Liver (tissue), 9 donors: ENCODE measurements around the gene FBXO22. TPM values are rescaled to one million over a fixed set of nuclear protein-coding genes. Genes with fewer than 3 reads are reported as not detected.

Source experiments
- DNase-seq: peaks from one replicate; pipeline ENCODE4 v3.0.0-alpha.2; 2017; ENCODE audit warnings: low spot score
- H3K27ac ChIP-seq, 2 donors: one replicate each; pipeline ENCODE4 v1.7.0; 2013; ENCODE audit warnings: inconsistent platforms in 2 of 2, low read length in 2 of 2, control low read depth in 1 of 2, low read depth in 1 of 2, mild to moderate bottlenecking in 1 of 2
- H3K27me3 ChIP-seq, 4 donors: one replicate each; pipeline versions ENCODE4 v1.6.1 to v1.7.0; 2013; ENCODE audit warnings: low read length in 3 of 4, inconsistent platforms in 1 of 4, mild to moderate bottlenecking in 1 of 4, moderate library complexity in 1 of 4; ENCODE audit not compliant: control insufficient read depth in 4 of 4, insufficient read depth in 4 of 4
- H3K36me3 ChIP-seq, 4 donors: one replicate each; pipeline versions ENCODE4 v1.6.1 to v1.7.0; 2013; ENCODE audit warnings: low read length in 3 of 4, mild to moderate bottlenecking in 3 of 4, low read depth in 1 of 4, moderate library complexity in 1 of 4; ENCODE audit not compliant: control insufficient read depth in 4 of 4, insufficient read depth in 3 of 4
- H3K4me1 ChIP-seq, 4 donors: one replicate each; pipeline versions ENCODE4 v1.6.1 to v1.7.0; 2013; ENCODE audit warnings: low read length in 3 of 4, mild to moderate bottlenecking in 3 of 4, moderate library complexity in 1 of 4; ENCODE audit not compliant: control insufficient read depth in 4 of 4, insufficient read depth in 4 of 4
- H3K4me3 ChIP-seq, 3 donors: one replicate each; pipeline versions ENCODE4 v1.6.1 to v1.7.0; 2013; ENCODE audit warnings: low read length in 3 of 3, control low read depth in 1 of 3, low read depth in 1 of 3, mild to moderate bottlenecking in 1 of 3
- H3K9ac ChIP-seq, 2 donors: one replicate each; pipeline ENCODE4 v1.7.0; 2013; ENCODE audit warnings: low read length in 2 of 2, mild to moderate bottlenecking in 2 of 2, moderate library complexity in 2 of 2, control low read depth in 1 of 2, low read depth in 1 of 2
- H3K9me3 ChIP-seq, 4 donors: one replicate each; pipeline versions ENCODE4 v1.6.1 to v1.7.0; 2013; ENCODE audit warnings: low read length in 3 of 4; ENCODE audit not compliant: control insufficient read depth in 4 of 4
- FOXA2 ChIP-seq: IDR thresholded peaks from 2 replicates; pipeline ENCODE4 v1.6.1; 2016; ENCODE audit warnings: antibody characterized with exemption
- HNF4G ChIP-seq: IDR thresholded peaks from 2 replicates; pipeline ENCODE4 v1.6.1; 2016; ENCODE audit warnings: antibody characterized with exemption
- NR2F2 ChIP-seq: IDR thresholded peaks from 2 replicates; pipeline ENCODE4 v1.6.1; 2016; ENCODE audit warnings: antibody characterized with exemption
- RAD21 ChIP-seq, 2 donors: IDR thresholded peaks; 2 replicates each; pipeline ENCODE4 v1.6.1; 2016; ENCODE audit warnings: antibody characterized with exemption in 2 of 2, mild to moderate bottlenecking in 2 of 2
- RXRA ChIP-seq, 2 donors: IDR thresholded peaks; 2 replicates each; pipeline ENCODE4 v1.6.1; 2017 to 2018; ENCODE audit warnings: antibody characterized with exemption in 2 of 2, mild to moderate bottlenecking in 1 of 2
- WGBS: extraction: QIAGEN DNeasy Blood & Tissue Kit; methylation state at CpG from one replicate; pipeline ENCODE4 v1.1.7; 2013; 5-methylcytosine and 5-hydroxymethylcytosine counted together
- polyA plus RNA-seq, 2 donors: library from polyadenylated mRNA; stranded (reverse) in 1 of 2; unstranded in 1 of 2; fragments of 200-250 nt in 1 of 2; fragments of >200 nt in 1 of 2; fragmentation: Nextera tagmentation in 1 of 2; extraction: Ambion mirVana in 1 of 2; gene quantifications; one replicate each; pipeline versions ENCODE4 v1.2.1 to v1.2.3, GENCODE V29; 2013 to 2015
- total RNA-seq, 2 donors: library from RNA; depleted of rRNA; stranded (reverse); fragments of >200 nt; gene quantifications; one replicate each; pipeline ENCODE4 v1.2.3, GENCODE V29; 2014
- TF ChIP-seq, protein P1 (sequence below): IDR thresholded peaks from 2 replicates; pipeline ENCODE4 v1.6.1; 2016; ENCODE audit warnings: antibody characterized with exemption
- TF ChIP-seq, protein P2 (sequence below): IDR thresholded peaks from 2 replicates; pipeline ENCODE4 v1.6.1; 2016; ENCODE audit warnings: antibody characterized with exemption
- TF ChIP-seq, protein P3 (sequence below): IDR thresholded peaks from 2 replicates; pipeline ENCODE4 v1.6.1; 2016; ENCODE audit warnings: antibody characterized with exemption, mild to moderate bottlenecking
- TF ChIP-seq, protein P4 (sequence below): IDR thresholded peaks from 2 replicates; pipeline ENCODE4 v1.6.1; 2016; ENCODE audit warnings: antibody characterized with exemption
- TF ChIP-seq, protein P5 (sequence below): fragments of 150-350 bp; IDR thresholded peaks from 2 replicates; pipeline ENCODE4 v1.5.1; 2017; ENCODE audit warnings: improper control_type of control experiment, low read depth, low read length; ENCODE audit not compliant: missing input control
- donor health status: healthy.
- donor health status: healthy.
- donor health status: healthy.
- donor health status: healthy.
- donor health status: healthy.

Gene FBXO22
- total and polyA plus RNA-seq, 4 donors, result 16.8 to 40.8 (median 31.8) TPM

DNA sequence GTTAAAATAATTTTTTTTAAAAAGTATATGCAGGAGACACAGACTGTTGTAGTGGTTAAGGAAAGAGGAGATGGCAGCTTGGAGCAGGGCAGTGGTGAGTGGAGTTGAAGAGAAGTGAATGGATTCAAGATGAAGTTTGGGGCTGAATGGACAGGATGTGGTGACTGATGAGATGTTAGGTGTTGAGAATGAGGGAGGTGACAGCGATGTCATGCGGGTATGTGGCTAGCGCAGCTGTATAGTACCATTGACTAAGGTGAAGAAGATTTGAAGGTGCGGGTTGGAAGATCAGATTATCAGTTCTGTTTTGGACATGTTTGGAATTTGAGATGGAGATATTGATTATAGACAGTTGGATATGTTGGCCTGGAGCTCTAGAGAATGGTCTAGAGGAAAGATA lies 20.1 kb downstream of the FBXO22 start (continued):
- TF ChIP-seq, protein P1, sequence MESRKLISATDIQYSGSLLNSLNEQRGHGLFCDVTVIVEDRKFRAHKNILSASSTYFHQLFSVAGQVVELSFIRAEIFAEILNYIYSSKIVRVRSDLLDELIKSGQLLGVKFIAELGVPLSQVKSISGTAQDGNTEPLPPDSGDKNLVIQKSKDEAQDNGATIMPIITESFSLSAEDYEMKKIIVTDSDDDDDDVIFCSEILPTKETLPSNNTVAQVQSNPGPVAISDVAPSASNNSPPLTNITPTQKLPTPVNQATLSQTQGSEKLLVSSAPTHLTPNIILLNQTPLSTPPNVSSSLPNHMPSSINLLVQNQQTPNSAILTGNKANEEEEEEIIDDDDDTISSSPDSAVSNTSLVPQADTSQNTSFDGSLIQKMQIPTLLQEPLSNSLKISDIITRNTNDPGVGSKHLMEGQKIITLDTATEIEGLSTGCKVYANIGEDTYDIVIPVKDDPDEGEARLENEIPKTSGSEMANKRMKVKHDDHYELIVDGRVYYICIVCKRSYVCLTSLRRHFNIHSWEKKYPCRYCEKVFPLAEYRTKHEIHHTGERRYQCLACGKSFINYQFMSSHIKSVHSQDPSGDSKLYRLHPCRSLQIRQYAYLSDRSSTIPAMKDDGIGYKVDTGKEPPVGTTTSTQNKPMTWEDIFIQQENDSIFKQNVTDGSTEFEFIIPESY, result no peak

DNA sequence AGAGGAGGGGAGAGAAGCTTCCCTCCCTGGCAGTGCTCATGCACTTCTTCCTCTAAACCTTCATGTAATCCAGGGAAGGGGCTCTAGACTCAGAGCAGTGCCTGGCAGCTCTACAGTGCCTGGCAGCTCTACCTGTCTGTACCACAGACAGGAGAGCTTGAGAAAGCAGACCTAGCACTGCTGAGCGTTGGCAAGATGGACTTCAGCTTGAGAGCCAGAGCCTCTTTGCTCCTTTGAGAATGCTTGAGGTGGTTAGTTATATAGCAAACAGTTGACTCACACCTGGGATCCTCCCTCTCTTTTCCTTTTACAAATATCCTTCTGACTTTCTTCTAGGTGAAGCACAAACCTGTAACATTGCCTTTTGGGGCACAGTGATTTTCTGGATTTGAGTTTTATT lies 20.9 kb downstream of the FBXO22 start:
- 96% methylated on average over 1 of the region's 1 CpG for WGBS
- TF ChIP-seq, protein P2, sequence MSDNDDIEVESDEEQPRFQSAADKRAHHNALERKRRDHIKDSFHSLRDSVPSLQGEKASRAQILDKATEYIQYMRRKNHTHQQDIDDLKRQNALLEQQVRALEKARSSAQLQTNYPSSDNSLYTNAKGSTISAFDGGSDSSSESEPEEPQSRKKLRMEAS, result no peak
- TF ChIP-seq RXRA (IDR thresholded peaks at IDR 0.05) (no peak), HNF4G (no peak), NR2F2 (no peak), FOXA2 (no peak), RAD21 (IDR thresholded peaks at IDR 0.05) (no peak)
- TF ChIP-seq, protein P3, sequence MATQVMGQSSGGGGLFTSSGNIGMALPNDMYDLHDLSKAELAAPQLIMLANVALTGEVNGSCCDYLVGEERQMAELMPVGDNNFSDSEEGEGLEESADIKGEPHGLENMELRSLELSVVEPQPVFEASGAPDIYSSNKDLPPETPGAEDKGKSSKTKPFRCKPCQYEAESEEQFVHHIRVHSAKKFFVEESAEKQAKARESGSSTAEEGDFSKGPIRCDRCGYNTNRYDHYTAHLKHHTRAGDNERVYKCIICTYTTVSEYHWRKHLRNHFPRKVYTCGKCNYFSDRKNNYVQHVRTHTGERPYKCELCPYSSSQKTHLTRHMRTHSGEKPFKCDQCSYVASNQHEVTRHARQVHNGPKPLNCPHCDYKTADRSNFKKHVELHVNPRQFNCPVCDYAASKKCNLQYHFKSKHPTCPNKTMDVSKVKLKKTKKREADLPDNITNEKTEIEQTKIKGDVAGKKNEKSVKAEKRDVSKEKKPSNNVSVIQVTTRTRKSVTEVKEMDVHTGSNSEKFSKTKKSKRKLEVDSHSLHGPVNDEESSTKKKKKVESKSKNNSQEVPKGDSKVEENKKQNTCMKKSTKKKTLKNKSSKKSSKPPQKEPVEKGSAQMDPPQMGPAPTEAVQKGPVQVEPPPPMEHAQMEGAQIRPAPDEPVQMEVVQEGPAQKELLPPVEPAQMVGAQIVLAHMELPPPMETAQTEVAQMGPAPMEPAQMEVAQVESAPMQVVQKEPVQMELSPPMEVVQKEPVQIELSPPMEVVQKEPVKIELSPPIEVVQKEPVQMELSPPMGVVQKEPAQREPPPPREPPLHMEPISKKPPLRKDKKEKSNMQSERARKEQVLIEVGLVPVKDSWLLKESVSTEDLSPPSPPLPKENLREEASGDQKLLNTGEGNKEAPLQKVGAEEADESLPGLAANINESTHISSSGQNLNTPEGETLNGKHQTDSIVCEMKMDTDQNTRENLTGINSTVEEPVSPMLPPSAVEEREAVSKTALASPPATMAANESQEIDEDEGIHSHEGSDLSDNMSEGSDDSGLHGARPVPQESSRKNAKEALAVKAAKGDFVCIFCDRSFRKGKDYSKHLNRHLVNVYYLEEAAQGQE, result no peak
- TF ChIP-seq, protein P4, sequence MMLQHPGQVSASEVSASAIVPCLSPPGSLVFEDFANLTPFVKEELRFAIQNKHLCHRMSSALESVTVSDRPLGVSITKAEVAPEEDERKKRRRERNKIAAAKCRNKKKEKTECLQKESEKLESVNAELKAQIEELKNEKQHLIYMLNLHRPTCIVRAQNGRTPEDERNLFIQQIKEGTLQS, result no peak
- TF ChIP-seq, protein P1, result no peak
- TF ChIP-seq, protein P5, sequence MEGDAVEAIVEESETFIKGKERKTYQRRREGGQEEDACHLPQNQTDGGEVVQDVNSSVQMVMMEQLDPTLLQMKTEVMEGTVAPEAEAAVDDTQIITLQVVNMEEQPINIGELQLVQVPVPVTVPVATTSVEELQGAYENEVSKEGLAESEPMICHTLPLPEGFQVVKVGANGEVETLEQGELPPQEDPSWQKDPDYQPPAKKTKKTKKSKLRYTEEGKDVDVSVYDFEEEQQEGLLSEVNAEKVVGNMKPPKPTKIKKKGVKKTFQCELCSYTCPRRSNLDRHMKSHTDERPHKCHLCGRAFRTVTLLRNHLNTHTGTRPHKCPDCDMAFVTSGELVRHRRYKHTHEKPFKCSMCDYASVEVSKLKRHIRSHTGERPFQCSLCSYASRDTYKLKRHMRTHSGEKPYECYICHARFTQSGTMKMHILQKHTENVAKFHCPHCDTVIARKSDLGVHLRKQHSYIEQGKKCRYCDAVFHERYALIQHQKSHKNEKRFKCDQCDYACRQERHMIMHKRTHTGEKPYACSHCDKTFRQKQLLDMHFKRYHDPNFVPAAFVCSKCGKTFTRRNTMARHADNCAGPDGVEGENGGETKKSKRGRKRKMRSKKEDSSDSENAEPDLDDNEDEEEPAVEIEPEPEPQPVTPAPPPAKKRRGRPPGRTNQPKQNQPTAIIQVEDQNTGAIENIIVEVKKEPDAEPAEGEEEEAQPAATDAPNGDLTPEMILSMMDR, result no peak

More for the DNA sequence above, 20.9 kb downstream of the FBXO22 start:
- Histone ChIP-seq H3K9ac (no peak overlapping the region), H3K27me3 (no peaks in the 10 kb centered on the region), H3K4me1 (peaks cover 0 to 14% (median 6%) of the 10 kb centered on the region in 4 donors), H3K27ac (no peak overlapping the region), H3K4me3 (no peak overlapping the region), H3K9me3 (no peaks in the 10 kb centered on the region), H3K36me3 (peaks cover 0 to 3% (median 1%) of the 10 kb centered on the region in 4 donors)
- DNase-seq, result no peak
